ENCODE results near the gene NHERF1. TPM values are rescaled to one million over a fixed set of nuclear protein-coding genes. Genes with fewer than 3 reads are reported as not detected.

NHERF1 gene
- total and polyA plus RNA-seq, 2 donors (not counting 1 experiment from before 2014, with no cell fraction given), result 56.2 to 81.8 TPM

DNA sequence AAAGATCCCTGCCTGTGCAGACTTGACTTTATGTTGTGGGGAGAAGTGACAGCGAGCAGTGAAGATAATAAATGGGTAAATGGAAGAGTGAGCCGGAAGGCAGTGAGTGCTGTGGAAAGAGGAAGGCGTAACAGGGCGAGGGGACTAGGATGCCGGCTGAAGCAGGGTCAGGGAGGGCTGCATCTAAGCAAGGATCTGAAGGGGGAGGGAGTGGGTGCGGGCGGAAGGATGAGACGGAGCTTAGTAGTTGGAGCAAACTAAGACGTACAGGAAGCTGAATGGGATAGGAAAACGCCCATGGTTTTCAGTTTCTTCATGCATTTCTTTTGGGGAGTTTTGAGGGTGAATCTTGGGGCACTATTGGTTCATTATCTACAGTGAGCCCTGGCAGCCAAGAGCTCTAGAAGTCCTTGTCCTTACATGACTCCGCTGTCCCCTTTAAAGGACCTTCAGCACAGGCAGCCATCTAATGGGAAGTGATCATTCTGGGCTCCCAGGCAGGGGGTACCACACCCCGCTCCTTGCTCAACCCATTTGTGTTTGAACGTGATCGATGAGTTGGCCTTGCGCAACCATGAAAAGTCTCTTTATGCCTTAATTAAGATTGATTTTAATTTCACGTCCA, 38.1 kb downstream of the NHERF1 start:
- POLR2A ChIA-PET, result no interaction called here
- H3K36me3 ChIP-seq (replicated peaks in 1 of 2; ENCODE audit: control extremely low read depth in 1 of 2, control insufficient read depth in 1 of 2, extremely low read depth in 1 of 2, insufficient read depth in 2 of 2, low read length in 1 of 2), result peaks cover 0 to 12% of the 10 kb centered on the region in 2 experiments
- peaks cover 17 to 43% of the 10 kb centered on the region in 2 donors for H3K4me1 ChIP-seq (ENCODE audit: control insufficient read depth in 2 of 2, insufficient read depth in 2 of 2, low read length in 2 of 2)
- no peaks in the 10 kb centered on the region for H3K27me3 ChIP-seq (replicated peaks in 1 of 4; ENCODE audit: control extremely low read depth in 1 of 4, control insufficient read depth in 3 of 4, insufficient read depth in 4 of 4, low read length in 3 of 4)
- CTCF ChIA-PET, result interaction anchor here (1.1 to 1.4 kb wide), 2 partner anchors 78 to 129 kb away, joined by 3 to 5 read pairs; no protein-coding TSS in a partner anchor
- intact Hi-C loops (cut with micrococcal nuclease), result no loop called here
- H3K27me3 Mint-ChIP-seq, result no peaks in the 10 kb centered on the region
- H3K4me3 Mint-ChIP-seq, result peak overlapping the region; percentile 4
- H3K9me3 ChIP-seq (ENCODE audit: control extremely low read depth in 1 of 3, control insufficient read depth in 2 of 3, insufficient read depth in 1 of 3, low read length in 2 of 3), result no peaks in the 10 kb centered on the region
- no peak overlapping the region for H3K9ac ChIP-seq (ENCODE audit: low read length)
- H2AFZ ChIP-seq (ENCODE audit: insufficient read depth, low read depth, low read length, poor library complexity, severe bottlenecking), result no peak overlapping the region
- H3K79me2 ChIP-seq (ENCODE audit: control insufficient read depth, insufficient read depth, low read length), result peaks cover 25% of the 10 kb centered on the region
- H3K27ac ChIP-seq (ENCODE audit: low read length in 2 of 2), result no peak overlapping the region
- peaks cover 47% of the 10 kb centered on the region for H3K4me1 Mint-ChIP-seq
- no peak overlapping the region for H3K4me2 ChIP-seq (replicated peaks; ENCODE audit: low read depth, low read length, poor library complexity, severe bottlenecking)
- 74% methylated on average over 16 of the region's 16 CpGs for whole genome bisulfite sequencing (ENCODE audit: insufficient coverage)
- TF ChIP-seq EZH2 (IDR thresholded peaks at IDR 0.05; ENCODE audit: borderline replicate concordance, insufficient read depth, low read depth, low read length, poor library complexity, severe bottlenecking), result no peak
- TF ChIP-seq, protein P1, sequence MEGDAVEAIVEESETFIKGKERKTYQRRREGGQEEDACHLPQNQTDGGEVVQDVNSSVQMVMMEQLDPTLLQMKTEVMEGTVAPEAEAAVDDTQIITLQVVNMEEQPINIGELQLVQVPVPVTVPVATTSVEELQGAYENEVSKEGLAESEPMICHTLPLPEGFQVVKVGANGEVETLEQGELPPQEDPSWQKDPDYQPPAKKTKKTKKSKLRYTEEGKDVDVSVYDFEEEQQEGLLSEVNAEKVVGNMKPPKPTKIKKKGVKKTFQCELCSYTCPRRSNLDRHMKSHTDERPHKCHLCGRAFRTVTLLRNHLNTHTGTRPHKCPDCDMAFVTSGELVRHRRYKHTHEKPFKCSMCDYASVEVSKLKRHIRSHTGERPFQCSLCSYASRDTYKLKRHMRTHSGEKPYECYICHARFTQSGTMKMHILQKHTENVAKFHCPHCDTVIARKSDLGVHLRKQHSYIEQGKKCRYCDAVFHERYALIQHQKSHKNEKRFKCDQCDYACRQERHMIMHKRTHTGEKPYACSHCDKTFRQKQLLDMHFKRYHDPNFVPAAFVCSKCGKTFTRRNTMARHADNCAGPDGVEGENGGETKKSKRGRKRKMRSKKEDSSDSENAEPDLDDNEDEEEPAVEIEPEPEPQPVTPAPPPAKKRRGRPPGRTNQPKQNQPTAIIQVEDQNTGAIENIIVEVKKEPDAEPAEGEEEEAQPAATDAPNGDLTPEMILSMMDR (IDR thresholded peaks at IDR 0.05), result no peak
- H3K27ac Mint-ChIP-seq, result peak overlapping the region; percentile 37
- no peak for ATAC-seq (ENCODE audit: low read depth)
- no peak overlapping the region for H3K4me3 ChIP-seq (ENCODE audit: control extremely low read depth in 1 of 5, extremely low read depth in 1 of 5, insufficient read depth in 1 of 5, low read depth in 2 of 5, low read length in 4 of 5)
- DNase-seq, result no peak
- peaks cover 14% of the 10 kb centered on the region for H4K20me1 ChIP-seq (ENCODE audit: control insufficient read depth, insufficient read depth, low read length, poor library complexity, severe bottlenecking)
- H3K9me3 Mint-ChIP-seq (ENCODE audit: insufficient read depth), result no peaks in the 10 kb centered on the region
